Left kidney (tissue), 2 donors: Measurements from ENCODE around the gene PPP1R3E. TPM values are rescaled to one million over a fixed set of nuclear protein-coding genes. Genes with fewer than 3 reads are reported as not detected.
"Not testable (repeated sequence)": the region's sequence is repeated elsewhere in the genome, so short reads cannot be mapped to it uniquely, and the experiment has no call there.

ENCODE experiments used
- DNase-seq: peaks from one replicate; pipeline ENCODE4 v3.0.0-alpha.2; 2013
- polyA plus RNA-seq: library from polyadenylated mRNA; unstranded; fragments of 120-200 nt; gene quantifications from one replicate; pipeline ENCODE4 v1.2.1, GENCODE V29; 2013; ENCODE audit not compliant: insufficient read length

PPP1R3E gene
- polyA plus RNA-seq, 1 donor, result 42.5 TPM

GRCh38 chr14:23297611-23298277 lies 4.9 kb downstream of the PPP1R3E start:
- DNase-seq, result no peak

- no peak for DNase-seq
Measured at GRCh38 chr14:23297096-23297495, 5.6 kb downstream of the PPP1R3E start.

- DNase-seq, result no peak
Measured at GRCh38 chr14:23296012-23296777, 6.5 kb downstream of the PPP1R3E start.

DNA sequence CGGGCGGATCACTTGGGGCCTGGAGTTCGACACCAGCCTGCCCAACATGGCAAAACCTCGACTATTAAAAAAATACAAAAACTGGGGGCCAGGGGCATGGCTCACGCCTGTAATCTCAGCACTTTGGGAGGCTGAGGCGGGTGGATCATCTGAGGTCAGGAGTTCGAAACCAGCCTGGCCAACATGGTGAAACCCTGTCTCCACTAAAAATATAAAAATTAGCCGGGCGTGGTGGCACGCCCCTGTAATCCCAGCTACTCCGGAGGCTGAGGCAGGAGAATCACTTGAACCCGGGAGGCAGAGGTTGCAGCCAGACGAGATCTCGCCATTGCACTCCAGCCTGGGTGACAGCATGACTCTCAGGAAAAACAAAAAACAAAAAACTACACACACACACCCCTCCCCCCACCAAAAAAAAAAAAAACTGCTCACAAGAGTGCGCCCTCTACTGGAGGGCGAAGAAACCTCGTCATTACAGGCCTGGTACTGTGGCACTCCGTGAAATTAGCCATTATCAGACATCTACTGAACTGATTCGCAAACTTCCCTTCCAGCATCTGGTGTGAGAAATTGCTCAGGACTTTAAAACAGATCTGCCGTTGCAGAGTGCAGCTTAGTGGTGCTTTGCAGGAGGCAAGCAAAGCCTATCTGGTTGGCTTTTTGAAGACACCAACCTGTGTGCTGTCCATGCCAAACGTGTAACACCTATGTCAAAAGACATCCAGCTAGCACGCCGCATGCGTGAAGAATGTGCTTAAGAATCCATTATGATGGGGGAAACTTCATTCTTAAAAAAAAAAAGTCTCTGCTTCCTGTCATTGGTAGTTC lies 7.7 kb downstream of the PPP1R3E start:
- DNase-seq, result peak; percentile 37

DNA sequence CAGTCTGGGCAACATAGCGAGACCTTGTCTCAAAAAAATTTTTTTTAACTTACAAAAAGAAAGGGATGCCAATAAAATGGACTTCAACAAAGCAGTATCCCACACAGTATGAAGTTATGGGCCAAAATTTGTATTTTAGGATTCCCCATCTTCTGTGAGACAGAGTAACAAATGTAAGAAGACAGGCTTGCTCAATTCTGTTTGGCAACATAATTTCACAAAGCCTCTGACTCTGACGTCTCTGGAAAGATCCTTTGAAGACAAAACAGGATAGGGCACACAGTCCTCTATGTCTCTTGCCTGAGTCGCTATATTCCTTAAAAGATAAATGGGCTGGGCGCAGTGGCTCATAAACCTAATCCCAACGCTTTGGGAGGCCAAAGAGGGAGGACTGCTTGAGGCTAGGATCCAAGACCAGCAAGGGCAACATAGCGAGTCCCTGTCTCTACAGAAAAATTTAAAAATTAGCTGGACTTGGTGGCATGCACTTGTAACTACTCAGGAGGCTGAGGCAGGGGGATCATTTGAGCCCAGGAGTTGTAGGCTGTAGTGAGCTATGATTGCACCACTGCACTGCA lies 15.7 kb downstream of the PPP1R3E start:
- DNase-seq, result no peak

DNA sequence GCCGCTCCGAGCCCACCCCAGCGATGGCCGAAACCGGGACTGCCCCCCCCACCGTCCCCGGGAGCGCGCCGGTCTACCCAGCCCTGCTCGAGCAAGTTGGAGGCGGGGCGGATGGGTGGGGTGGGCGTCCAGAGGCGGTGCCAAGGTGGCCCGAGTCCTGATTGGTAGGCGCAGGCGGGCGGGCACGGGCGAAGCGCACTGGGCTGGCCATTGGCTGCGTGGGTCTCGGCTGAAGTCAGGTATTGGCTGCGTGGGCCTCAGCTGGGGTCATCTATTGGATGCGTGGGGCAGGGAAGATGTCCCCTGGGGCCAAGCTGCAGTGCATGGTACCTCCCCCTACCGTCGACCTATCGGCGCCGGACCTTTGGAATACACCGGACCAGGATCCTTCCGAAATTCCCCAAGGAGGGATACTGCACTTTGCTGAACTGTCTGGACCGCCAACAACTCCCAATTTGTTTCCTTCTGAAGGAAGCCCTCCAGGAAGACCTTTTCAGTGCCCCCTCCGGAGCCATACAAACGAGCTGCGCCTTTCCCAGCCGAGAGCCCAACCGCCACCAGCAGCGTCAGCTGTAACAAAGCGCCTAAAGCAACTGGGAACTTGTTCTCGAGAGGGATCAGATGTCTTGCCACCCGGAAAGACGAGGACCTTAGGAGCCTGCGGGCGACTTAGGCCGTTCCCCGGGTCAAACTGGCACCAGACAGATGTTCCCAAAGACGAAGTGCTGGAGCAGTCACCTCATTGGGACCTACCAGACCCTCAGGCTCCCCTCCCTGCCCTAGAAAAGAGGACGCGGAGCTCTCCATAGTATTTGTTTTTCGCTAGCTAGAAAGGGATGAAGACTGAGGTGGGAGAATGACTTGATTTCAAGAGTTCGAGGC lies 16.4 kb downstream of the PPP1R3E start, which contains the start of gene HOMEZ:
TSS of gene HOMEZ (minus strand) at position 113 of the 882 bp plus-strand sequence. CDS start 180 bp downstream, outside the sequence.
- peak; percentile 95 for DNase-seq

GRCh38 chr14:23285530-23286019 lies 17.1 kb downstream of the PPP1R3E start:
- DNase-seq, result no peak

DNA sequence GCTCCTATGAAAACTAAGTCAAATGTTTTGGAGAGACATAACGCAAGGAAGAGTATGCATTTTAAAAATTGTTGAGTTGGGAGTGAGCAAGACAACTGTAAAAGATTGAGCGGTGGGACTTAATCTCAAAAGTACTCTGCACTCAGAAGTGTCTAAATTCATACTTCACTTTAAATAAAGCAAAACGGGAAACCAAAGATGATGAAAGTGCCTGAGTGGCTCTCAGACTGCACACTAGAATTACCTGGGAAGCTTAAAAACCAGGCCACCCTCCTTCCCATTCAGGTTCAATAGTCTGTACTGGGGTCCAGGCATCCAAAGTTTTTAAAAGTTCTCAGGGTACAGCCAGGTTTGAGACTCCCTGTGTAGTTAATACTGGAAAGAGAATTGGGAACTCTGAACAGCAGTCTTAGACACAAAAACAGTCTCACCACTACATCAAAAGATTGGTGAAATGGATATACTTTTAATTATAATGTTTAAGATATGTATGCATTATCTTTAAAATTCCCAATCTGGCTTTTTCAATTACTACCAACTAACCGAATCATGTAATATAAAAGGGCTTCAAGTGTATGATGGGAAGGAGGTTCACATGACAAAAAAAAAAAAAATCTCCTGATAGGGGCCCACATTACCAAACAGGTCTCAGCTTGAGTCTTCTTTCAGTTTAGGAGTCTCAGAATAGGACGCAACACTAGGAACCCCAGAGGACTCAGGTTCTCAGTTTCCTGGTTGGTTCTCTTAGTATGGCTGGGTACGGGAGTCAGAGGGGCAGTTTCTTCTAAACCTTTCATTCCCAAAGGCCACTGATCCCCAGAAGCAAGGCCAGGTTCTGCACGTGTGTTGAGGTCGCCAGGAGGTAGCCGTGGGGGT lies 17.8 kb downstream of the PPP1R3E start:
- DNase-seq, result no peak

DNA sequence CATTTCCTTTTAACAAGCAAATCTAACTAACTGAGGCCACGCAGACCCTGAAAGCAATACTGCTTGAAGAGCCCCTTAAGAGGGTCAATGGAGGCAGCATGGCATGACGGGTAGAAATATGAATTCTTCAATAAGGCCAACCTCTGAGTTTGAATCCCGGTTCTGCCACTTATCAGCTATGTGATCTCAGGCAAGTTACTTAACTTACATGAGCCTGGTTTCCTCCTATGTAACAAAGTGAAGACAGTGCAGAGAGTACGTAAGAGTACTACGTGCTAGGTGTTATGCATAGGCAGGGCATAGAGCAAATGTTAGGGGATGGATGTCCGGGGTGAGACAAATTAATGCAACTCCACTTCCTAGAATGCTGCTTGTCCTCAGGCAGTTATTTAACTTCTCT lies 21.4 kb downstream of the PPP1R3E start:
- DNase-seq, result no peak

GRCh38 chr14:23277928-23278327 lies 24.7 kb downstream of the PPP1R3E start:
- not testable (repeated sequence) for DNase-seq

DNA sequence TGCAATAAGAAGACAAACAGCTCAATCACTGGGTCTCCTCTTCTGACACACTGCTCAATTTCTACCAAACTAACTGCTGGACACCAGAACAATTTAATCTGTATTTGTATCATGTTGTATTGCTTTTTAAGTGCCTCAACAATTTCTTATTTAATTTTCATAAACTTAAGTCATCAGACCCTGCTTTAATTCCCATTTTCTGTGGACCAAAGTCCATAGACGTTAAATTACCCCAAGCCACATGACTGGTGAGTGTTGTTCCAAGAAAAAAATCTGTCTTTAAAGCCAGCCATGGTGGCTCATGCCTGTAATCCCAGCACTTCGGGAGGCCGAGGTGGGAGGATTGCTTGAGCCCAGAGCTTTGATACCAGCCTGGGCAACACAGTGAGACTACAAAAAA lies 25.5 kb downstream of the PPP1R3E start:
- DNase-seq, result no peak

DNA sequence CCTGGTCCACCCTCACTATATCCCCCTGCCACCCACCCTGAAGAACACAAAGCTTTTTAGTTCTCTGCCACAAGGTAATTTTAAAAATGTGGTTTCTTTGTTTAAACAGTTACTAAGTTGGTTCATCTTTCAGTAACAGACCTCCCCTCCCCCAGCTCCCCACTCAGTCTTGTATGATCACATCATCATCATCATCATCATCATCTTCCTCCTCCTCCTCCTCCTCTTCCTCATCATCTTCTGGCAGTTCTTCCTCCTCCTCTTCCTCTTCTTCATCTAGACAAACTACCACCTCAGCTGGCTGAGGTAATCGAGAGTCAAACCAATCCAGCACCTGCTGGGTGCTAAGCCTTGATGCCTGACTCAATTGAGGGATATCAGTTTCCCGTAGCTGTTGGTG lies 27.2 kb downstream of the PPP1R3E start:
- DNase-seq, result no peak

DNA sequence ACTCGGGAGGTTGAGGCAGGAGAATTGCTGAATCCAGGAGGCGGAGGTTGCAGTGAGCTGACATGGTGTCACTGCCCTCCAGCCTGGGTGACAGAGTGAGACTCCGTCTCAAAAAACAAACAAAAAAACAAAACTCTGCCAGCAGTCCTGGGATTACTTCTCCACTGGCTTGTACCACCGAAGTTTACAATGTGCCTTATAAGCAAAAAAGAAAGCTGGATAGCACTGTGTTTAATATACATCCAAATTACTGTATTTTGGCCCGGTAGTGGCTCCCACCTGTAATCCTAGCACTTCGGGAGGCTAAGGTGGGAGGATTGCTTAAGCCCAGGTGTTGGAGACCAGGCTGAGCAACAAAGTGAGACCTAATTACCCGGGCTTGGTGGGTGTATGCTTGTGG lies 33.5 kb downstream of the PPP1R3E start:
- no peak for DNase-seq

GRCh38 chr14:23260849-23261248 lies 41.8 kb downstream of the PPP1R3E start:
- DNase-seq, result not testable (repeated sequence)

DNA sequence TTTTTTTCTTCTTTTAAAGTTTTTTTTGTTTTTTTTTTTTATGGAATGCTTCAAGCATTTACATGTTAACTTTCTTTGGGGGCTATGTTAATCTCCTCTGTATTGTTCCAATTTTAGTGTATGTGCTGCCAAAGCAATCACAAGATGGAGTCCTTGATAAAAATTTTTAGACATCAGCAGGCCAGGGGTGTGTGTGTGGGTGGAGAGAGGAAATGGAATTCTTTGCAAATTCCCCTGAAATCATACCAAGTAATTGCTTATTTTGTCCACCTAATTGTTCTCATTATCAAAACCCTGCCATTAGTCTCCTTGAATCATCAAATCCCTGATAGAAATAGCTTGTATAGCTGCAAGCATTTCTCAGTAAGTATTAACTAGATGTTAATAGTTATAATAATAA lies 43.2 kb downstream of the PPP1R3E start:
- no peak for DNase-seq

DNA sequence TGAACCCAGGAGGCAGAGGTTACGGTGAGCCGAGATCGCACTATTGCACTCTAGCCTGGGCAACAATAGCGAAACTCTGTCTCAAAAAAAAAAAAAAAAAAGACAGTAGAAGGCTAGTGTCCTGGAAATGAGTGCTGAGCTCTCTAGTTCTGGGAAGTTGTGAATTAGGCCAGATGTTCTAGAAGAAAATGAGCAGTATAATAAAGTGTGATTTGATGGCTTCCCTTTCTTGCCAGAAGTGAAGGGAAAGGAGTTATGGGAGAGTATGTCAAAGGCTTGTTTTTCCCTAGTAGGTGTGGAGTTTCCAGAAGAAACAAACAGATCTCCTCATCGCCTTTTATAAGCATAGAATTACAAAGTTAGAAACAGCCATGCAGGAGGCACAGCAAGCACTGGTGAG lies 44.4 kb downstream of the PPP1R3E start:
- no peak for DNase-seq

DNA sequence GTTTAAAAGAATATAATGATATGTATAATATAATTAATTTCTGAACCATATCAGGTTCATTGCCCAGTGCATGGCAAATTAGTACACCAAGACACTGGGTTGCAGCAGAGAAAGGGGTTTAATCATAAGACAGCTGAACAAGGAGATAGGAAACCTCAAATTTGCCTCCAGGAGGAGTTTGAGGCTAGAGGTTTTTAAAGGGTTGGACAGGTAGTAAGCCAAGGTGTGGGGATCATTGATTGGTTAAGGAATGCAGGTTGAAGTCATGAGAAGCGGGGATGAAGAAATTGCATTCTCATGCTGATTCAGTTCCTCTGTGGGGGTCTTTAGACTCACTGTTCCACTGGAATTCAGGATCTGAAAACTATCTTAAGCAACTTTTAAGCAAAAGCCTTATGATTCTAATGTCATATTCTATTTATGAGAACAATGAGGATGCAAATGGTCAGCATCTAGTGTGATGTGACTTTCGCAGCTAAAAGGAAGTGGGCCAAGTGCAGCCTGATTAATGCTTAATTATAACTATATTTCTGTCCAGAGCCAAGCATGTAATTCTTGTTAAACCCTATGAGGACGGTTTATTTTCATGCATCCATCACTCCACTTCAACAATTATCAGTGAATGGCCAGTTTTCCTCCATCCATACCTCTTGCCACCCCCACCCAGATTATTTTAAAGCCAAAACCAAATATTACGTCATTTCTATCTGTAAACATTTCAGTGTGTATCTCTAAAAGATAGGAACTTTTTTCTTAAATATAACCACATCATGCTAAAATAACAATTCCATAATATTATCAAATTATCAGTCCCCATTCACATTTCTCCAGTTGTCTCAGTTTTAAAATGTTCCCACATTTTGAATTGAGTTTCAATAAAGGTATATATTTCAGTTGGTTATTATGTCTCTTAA lies 50.0 kb downstream of the PPP1R3E start:
- no peak for DNase-seq

DNA sequence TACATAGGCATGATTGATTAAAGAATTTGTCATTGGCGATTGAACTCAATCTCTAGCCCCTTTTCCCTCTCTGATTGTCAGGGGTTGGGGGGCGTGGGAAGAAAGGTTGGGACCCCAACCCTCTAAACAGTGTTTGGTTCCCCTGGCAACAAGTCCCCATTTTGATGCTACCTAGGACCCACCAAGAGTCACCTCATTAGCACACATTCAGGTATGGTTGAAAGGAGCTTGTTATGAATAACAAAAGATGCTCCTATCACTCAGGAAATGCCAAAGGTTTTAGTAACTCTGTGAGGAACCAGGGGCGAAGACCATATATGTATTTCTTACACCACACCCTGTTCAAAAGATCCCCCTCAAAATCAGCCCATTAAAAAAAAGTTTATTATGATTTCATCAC lies 50.7 kb downstream of the PPP1R3E start:
- no peak for DNase-seq

GRCh38 chr14:23249824-23250223 lies 52.8 kb downstream of the PPP1R3E start:
- no peak for DNase-seq
